Measurements from ENCODE around the gene CDH13. TPM values are rescaled to one million over a fixed set of nuclear protein-coding genes. Genes with fewer than 3 reads are reported as not detected.
A peak's percentile ranks its signal among the peaks of the same experiment; 100 is the strongest.

Gene CDH13
- total and polyA plus RNA-seq, 2 donors (not counting 3 experiments of a cell fraction or from before 2014, with no cell fraction given) = 96.6 to 124 TPM

- Histone ChIP-seq H3K27me3 (ENCODE audit: control insufficient read depth in 2 of 2, insufficient read depth in 2 of 2, low read length in 2 of 2) (no peaks in the 10 kb centered on the region), H3K9ac (replicated peaks; ENCODE audit: extremely low read depth, insufficient read depth, low read length) (no peak overlapping the region), H3K4me3 (replicated peaks in 1 of 3; ENCODE audit: insufficient read depth in 1 of 3, low read depth in 1 of 3, low read length in 3 of 3) (no peak overlapping the region), H3K4me2 (ENCODE audit: insufficient read depth, low read length) (no peak overlapping the region), H3K36me3 (ENCODE audit: control insufficient read depth in 2 of 2, extremely low read depth in 1 of 2, insufficient read depth in 2 of 2, low read length in 2 of 2) (no peaks in the 10 kb centered on the region), H3K4me1 (ENCODE audit: control insufficient read depth, extremely low read depth, insufficient read depth, low read length) (no peaks in the 10 kb centered on the region), H3K9me3 (replicated peaks; ENCODE audit: control insufficient read depth, insufficient read depth, low read length) (no peaks in the 10 kb centered on the region), H2AFZ (ENCODE audit: low read depth, low read length) (no peak overlapping the region), H4K20me1 (replicated peaks; ENCODE audit: control insufficient read depth, extremely low read depth, insufficient read depth, low read length) (no peaks in the 10 kb centered on the region), H3K27ac (ENCODE audit: insufficient read depth, low read depth, low read length) (no peak overlapping the region), H3K9me1 (replicated peaks; ENCODE audit: control insufficient read depth, extremely low read depth, insufficient read depth, low read length) (no peaks in the 10 kb centered on the region), H3K79me2 (ENCODE audit: control insufficient read depth, insufficient read depth, low read length) (no peaks in the 10 kb centered on the region)
- ChIA-PET CTCF (no interaction called here), POLR2A (no interaction called here)
- dilution Hi-C loops (cut with MboI; ENCODE audit: extremely low pct_ligation_motif_present, low sequenced_read_pairs) (no loop called here), intact Hi-C loops (cut with micrococcal nuclease) (no loop called here)
- DNase-seq (ENCODE audit: low read depth, low spot score) (no peak), FAIRE-seq (no peak)
- no peak for TF ChIP-seq JUN (IDR thresholded peaks at IDR 0.05; ENCODE audit: borderline replicate concordance, insufficient read depth, insufficient read length, low read depth)
- TF ChIP-seq EZH2 (IDR thresholded peaks at IDR 0.05; ENCODE audit: borderline replicate concordance, low read depth, low read length, severe bottlenecking) = no peak
- no TSS peak for BruUV-seq (replicated peaks)
These were observed 471.8 kb downstream of the CDH13 start for GRCh38 chr16:83098536-83098935.

- no peaks in the 10 kb centered on the region for H4K20me1 ChIP-seq (replicated peaks; ENCODE audit: control insufficient read depth, extremely low read depth, insufficient read depth, low read length)
- H3K27ac ChIP-seq (ENCODE audit: insufficient read depth, low read depth, low read length) = no peak overlapping the region
- H3K9me3 ChIP-seq (replicated peaks; ENCODE audit: control insufficient read depth, insufficient read depth, low read length) = no peaks in the 10 kb centered on the region
- POLR2A ChIA-PET = no interaction called here
- BruUV-seq (replicated peaks) = no TSS peak
- H3K79me2 ChIP-seq (ENCODE audit: control insufficient read depth, insufficient read depth, low read length) = no peaks in the 10 kb centered on the region
- intact Hi-C loops (cut with micrococcal nuclease) (no loop called here), dilution Hi-C loops (cut with MboI; ENCODE audit: extremely low pct_ligation_motif_present, low sequenced_read_pairs) (no loop called here)
- FAIRE-seq = no peak
- no peaks in the 10 kb centered on the region for H3K36me3 ChIP-seq (ENCODE audit: control insufficient read depth in 2 of 2, extremely low read depth in 1 of 2, insufficient read depth in 2 of 2, low read length in 2 of 2)
- no peak overlapping the region for H3K4me3 ChIP-seq (replicated peaks in 1 of 3; ENCODE audit: insufficient read depth in 1 of 3, low read depth in 1 of 3, low read length in 3 of 3)
- H3K4me1 ChIP-seq (ENCODE audit: control insufficient read depth, extremely low read depth, insufficient read depth, low read length) = no peaks in the 10 kb centered on the region
- H3K9me1 ChIP-seq (replicated peaks; ENCODE audit: control insufficient read depth, extremely low read depth, insufficient read depth, low read length) = no peaks in the 10 kb centered on the region
- H2AFZ ChIP-seq (ENCODE audit: low read depth, low read length) = no peak overlapping the region
- H3K4me2 ChIP-seq (ENCODE audit: insufficient read depth, low read length) = no peak overlapping the region
- CTCF ChIA-PET = no interaction called here
- no peak overlapping the region for H3K9ac ChIP-seq (replicated peaks; ENCODE audit: extremely low read depth, insufficient read depth, low read length)
- TF ChIP-seq EZH2 (IDR thresholded peaks at IDR 0.05; ENCODE audit: borderline replicate concordance, low read depth, low read length, severe bottlenecking) (no peak), FOS (IDR thresholded peaks at IDR 0.05; ENCODE audit: borderline replicate concordance, insufficient read depth, low read length) (peak; percentile 26)
- no peak for DNase-seq (ENCODE audit: low read depth, low spot score)
- H3K27me3 ChIP-seq (ENCODE audit: control insufficient read depth in 2 of 2, insufficient read depth in 2 of 2, low read length in 2 of 2) = no peaks in the 10 kb centered on the region
These were observed 473.9 kb downstream of the CDH13 start for GRCh38 chr16:83100679-83101078.

Measured in endothelial cell of umbilical vein (primary cell).